ENCODE measurements around the gene CACNA1A.

DNA sequence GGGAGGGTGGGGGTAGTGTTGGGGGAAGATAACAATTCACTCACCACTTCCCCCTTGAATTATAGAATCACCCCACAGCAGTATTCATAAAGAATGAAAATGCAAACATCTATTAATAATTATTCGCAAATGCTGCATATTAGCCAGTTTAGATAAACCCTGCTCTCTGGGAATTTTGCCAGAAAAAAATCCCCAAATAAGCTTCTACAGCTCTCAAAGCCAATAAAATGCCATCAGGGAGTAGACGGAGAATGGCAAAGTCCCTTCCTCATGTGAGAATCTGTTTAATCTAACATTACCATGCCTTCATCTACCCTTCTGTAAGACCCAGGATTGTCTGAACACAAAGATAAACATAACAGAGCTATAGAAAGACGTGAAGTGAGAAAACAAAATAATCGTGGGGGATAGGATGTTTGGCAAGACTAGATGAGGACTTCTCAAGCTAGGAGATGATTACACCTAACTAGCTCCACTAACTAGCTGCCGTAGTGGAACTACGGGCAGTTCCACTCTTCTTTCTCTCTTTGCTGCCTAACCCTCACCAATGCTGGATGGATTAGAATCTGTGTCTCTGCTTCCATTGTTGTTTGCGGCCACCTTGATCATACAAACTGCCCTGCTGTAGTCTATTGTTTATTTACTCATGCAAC is 32.4 kb upstream of the CACNA1A start:
- TF ChIP-seq ZNF621 (tag by site-specific recombination; IDR thresholded peaks at IDR 0.05) (no peak), ZNF626 (tag by site-specific recombination; IDR thresholded peaks at IDR 0.05) (no peak)

Measured in HEK293 (cell line).